HG03103 (cell line): ENCODE data around the gene SZT2.

Experiments used
- ATAC-seq: cut with Tn5 transposase; IDR thresholded peaks from one replicate; pipeline ENCODE4 v1.9.1; 2021; ENCODE audit warnings: low read depth; ENCODE audit not compliant: unreplicated experiment

SZT2 gene

GRCh38 chr1:43421976-43422750, 32.5 kb downstream of the SZT2 start:
- no peak for ATAC-seq

GRCh38 chr1:43422995-43423671, 33.4 kb downstream of the SZT2 start:
- no peak for ATAC-seq

- ATAC-seq: no peak
These were observed 34.2 kb downstream of the SZT2 start for GRCh38 chr1:43423672-43424550.

- no peak for ATAC-seq
These were observed 35.3 kb downstream of the SZT2 start for GRCh38 chr1:43425045-43425444.

- ATAC-seq: no peak
These were observed 36.5 kb downstream of the SZT2 start for GRCh38 chr1:43426221-43426620.

- no peak for ATAC-seq
These were observed 37.8 kb downstream of the SZT2 start for GRCh38 chr1:43427524-43427923.

- ATAC-seq: no peak
These were observed 38.2 kb downstream of the SZT2 start for GRCh38 chr1:43427941-43428340.

GRCh38 chr1:43430831-43431230, 41.1 kb downstream of the SZT2 start:
- no peak for ATAC-seq

- ATAC-seq: no peak
These were observed 42.0 kb downstream of the SZT2 start for GRCh38 chr1:43431676-43432075.

GRCh38 chr1:43432171-43432860, 42.6 kb downstream of the SZT2 start:
- ATAC-seq: no peak

GRCh38 chr1:43432907-43433306, 43.2 kb downstream of the SZT2 start:
- no peak for ATAC-seq

- no peak for ATAC-seq
These were observed 44.6 kb downstream of the SZT2 start for GRCh38 chr1:43434256-43434655.

- no peak for ATAC-seq
These were observed 45.7 kb downstream of the SZT2 start for GRCh38 chr1:43435146-43436145.

- no peak for ATAC-seq
These were observed 46.7 kb downstream of the SZT2 start for GRCh38 chr1:43436371-43436770.

- ATAC-seq: no peak
These were observed 47.6 kb downstream of the SZT2 start for GRCh38 chr1:43437031-43437973.

- no peak for ATAC-seq
These were observed 48.3 kb downstream of the SZT2 start for GRCh38 chr1:43438006-43438405.

GRCh38 chr1:43438576-43438952, 48.9 kb downstream of the SZT2 start:
- no peak for ATAC-seq

GRCh38 chr1:43438953-43439581, 49.4 kb downstream of the SZT2 start:
- no peak for ATAC-seq
